GM18951 (cell line): ENCODE measurements around the gene SPTSSB.

Source experiments
- POLR2A ChIP-seq: IDR thresholded peaks from 4 replicates; pipeline ENCODE4 v1.6.1; 2011; ENCODE audit warnings: mild to moderate bottlenecking; ENCODE audit not compliant: insufficient read length, insufficient read depth; ENCODE audit errors: extremely low read depth
- in situ Hi-C: fragments of 300-500 bp; cut with MboI; formaldehyde crosslinking; loops from one replicate; pipeline ENCODE4 v1.12.0; 2022; ENCODE audit warnings: low sequenced_read_pairs, mixed read lengths, inconsistent platforms; ENCODE audit not compliant: unreplicated experiment

The SPTSSB gene

DNA sequence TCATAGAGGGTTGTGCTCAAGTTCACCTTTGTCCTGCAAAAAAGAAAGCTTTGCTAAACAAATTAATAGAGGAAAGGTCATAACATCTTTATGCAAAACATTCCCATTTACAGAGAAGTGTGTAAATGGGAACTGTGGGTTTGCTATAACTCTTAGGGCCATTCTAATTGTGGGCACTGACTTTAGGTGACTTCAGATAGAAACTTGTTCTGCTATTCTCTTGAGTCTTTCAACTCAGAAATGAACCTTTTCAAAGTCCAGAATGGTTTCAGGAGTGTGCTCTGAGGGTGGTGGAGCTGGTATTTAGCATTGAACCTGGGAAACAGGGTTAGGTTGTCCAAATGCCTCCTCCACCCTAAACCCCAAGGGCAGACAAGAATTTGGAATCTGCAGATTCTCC is 34.0 kb downstream of the SPTSSB start:
- in situ Hi-C loops: no loop called here
- TF ChIP-seq POLR2A: no peak

DNA sequence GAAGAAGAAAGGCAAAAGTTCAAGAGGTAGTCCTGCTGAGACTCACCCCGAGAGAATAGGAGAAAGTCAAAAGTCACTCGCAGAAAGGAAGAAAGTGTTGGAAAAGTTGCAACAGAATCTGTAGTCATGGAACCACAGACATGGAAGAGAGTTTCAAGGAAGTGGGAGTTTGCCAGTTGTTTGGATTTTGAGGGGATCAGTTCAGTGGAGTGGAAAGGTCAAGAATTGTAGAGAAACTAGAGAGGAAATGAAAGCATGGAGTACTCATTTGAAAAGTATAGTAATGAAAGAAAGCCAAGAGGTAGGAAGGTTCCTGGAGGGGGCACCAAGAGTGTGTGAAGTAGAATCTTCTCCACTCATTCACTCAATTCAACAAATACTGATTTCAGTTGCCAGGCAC is 34.7 kb downstream of the SPTSSB start:
- in situ Hi-C loops: no loop called here

GRCh38 chr3:161333696-161334095 is 37.6 kb downstream of the SPTSSB start:
- no peak for TF ChIP-seq POLR2A
- in situ Hi-C loops: no loop called here

More for the DNA sequence above, 34.7 kb downstream of the SPTSSB start:
- no peak for TF ChIP-seq POLR2A

DNA sequence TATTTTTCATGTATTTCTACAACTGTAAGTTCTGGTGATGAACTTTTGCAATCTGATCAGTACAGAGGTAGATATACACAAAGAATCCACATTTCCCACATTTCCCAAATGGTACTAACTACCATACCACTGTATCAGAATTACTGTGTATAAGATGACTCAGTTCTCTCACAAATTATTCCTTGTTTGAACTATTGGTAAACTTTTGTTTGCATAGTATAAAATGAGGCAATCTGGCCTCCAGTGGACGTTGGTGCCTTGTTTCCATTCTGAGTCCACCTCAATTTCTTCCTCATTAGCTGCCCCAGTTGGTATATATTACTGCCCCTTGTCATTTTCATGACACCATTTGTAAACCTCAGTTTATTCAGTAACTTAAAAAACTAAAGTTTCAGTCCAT is 38.5 kb downstream of the SPTSSB start:
- no peak for TF ChIP-seq POLR2A
- in situ Hi-C loops: no loop called here

DNA sequence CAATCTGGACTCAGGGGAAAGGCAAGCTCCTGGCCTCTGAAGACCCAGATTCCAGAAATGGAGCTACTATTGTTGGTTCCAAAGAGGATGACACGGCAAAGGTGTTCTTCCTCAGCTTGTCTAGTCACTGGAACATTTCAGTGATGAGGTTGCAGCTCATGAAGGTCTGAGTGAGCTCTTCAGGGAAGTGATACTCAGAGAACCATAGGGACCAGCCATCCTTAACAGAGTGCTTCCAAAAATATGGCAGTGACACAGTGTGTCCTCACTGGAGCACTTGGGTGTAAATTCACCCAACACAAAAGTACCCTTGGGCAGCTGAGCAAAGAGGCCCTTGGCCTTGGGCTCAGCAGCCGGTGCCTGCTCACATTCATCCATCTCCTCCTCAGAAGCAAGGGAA is 46.3 kb downstream of the SPTSSB start:
- in situ Hi-C loops: no loop called here
- no peak for TF ChIP-seq POLR2A

GRCh38 chr3:161323926-161324621 is 47.2 kb downstream of the SPTSSB start:
- in situ Hi-C loops: no loop called here
- TF ChIP-seq POLR2A: no peak

GRCh38 chr3:161322781-161323568 is 48.3 kb downstream of the SPTSSB start:
- in situ Hi-C loops: no loop called here
- no peak for TF ChIP-seq POLR2A

DNA sequence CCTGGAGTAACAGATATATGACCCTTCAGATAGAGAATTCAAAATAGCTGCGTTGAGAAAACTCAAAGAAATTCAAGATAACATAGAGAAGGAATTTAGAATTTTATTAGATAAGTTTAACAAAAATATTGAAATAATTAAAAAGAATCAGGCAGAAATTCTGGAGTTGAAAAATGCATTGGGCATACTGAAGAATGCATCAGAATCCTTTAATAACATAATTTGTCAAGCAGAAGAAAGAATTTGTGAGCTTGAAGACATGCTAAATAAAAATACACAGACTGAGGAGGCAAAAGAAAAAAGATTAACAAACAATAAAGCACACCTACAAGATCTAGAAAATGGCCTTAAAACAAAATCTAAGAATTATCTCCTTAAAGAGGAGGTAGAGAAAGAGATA is 50.5 kb downstream of the SPTSSB start:
- in situ Hi-C loops: no loop called here
- TF ChIP-seq POLR2A: no peak

DNA sequence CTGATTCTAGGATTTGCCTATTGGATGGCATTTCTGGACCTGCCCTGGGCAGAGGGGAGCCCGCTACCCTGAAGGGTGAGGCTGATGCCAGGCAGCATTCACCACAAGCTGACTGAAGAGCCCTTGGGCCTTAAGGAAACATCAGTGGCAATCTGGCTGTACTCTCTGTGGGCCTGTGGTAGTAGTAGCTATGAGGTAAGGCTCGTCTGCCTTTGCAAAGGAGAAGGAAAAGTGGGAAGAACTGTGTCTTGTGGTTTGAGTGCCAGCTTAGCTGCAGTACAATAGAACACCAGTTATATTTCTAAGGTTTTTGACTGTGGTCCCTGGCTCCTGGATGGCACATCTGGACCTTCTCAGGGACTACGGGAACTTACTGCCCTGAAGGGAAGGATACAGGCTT is 51.5 kb downstream of the SPTSSB start:
- TF ChIP-seq POLR2A: no peak
- in situ Hi-C loops: no loop called here

- in situ Hi-C loops: no loop called here
- no peak for TF ChIP-seq POLR2A
Measured at GRCh38 chr3:161317077-161317476, 54.2 kb downstream of the SPTSSB start.

- TF ChIP-seq POLR2A: no peak
- in situ Hi-C loops: no loop called here
Measured at GRCh38 chr3:161316006-161316689, 55.2 kb downstream of the SPTSSB start.

DNA sequence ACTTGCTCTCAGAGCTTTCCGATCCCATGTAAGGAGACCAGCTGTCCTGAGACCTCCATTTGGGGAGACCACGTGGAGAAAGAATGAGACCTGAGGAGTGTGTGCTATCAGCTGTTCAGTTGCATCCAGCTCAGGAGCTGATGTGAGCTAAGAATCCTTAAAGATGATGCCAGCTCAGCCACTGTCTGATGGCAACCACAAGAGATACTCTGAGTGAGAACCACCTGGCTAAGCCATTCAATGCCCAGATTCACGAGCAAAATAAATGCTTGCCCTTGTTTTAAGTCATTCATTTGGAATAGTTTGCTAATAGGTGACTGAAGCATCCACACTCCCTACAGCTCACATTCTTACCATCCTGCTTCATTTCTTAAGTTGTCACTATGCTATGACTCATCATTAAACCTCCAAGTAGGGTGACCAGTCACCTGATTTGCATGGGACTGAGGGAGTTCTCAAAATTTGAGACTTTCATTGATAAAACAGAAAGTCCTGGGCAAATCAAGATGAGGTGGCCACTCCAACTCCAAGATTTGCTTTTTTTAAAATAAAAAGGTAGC is 56.4 kb downstream of the SPTSSB start:
- in situ Hi-C loops: no loop called here
- TF ChIP-seq POLR2A: no peak

DNA sequence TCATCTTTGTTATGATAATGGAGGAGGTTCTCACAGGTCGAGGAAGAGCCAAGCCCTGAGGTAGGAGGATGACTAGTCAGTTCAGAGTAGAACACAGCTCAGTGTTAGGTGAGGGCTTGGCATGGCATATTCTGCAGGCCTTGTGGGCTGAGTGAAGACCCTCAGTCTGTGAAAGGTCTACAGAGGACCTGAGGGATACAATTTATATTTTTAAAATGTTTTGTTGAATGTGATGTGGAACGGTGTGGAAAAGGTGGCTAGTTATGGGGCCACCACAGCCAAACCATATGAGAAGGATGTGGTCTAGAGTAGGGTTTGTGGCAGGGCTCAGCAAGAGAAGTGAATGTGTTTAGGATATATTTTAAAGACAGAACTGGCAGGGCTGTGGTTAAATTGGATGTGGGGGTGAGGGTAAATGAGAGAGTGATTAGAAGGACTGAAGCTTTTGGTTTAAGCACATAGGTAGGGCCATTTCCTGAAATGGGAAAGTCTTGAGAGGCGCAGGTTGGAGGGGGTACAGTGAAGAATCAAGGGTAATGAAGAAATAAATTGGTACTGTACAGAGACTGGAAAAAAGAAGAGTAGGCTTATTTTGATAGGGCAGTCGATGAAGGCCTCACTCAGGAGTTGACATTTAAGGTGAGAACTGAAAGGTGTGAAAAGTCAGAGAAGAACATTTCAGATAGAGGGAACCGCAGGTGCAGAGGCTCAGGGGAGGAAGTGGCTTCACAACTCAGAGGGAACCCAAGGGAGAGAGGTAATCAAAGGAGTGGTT is 60.5 kb downstream of the SPTSSB start:
- TF ChIP-seq POLR2A: no peak
- in situ Hi-C loops: no loop called here
